Right lobe of liver (tissue), 6 donors: ENCODE measurements around the gene PRKAG3. TPM values are rescaled to one million over a fixed set of nuclear protein-coding genes. Genes with fewer than 3 reads are reported as not detected.

Experiments
- ATAC-seq, 4 donors: fragments of 200-7000 bp; cut with Tn5 transposase; one replicate each; pipeline ENCODE4 v1.9.1; 2020; ENCODE audit warnings: mild to moderate bottlenecking in 4 of 4, moderate library complexity in 4 of 4
- DNase-seq, 3 donors: peaks; one replicate each; pipeline ENCODE4 v3.0.0-alpha.2; 2020
- H3K27ac ChIP-seq, 3 donors: fragments of 200-600 bp; one replicate each; pipeline ENCODE4 v1.8.0; 2022
- H3K27me3 ChIP-seq, 2 donors: fragments of 200-600 bp; one replicate each; pipeline ENCODE4 v1.8.0; 2022
- H3K36me3 ChIP-seq, 4 donors: fragments of 200-600 bp; sonication (generic) in 1 of 4; one replicate each; pipeline versions ENCODE4 v1.5.1 to v1.8.0; 2017 to 2022; ENCODE audit warnings: control low read depth in 1 of 4
- H3K4me1 ChIP-seq, 4 donors: fragments of 200-600 bp; sonication (generic) in 1 of 4; one replicate each; pipeline versions ENCODE4 v1.5.1 to v1.8.0; 2017 to 2022; ENCODE audit warnings: control low read depth in 1 of 4
- H3K4me3 ChIP-seq, 3 donors: fragments of 200-600 bp; one replicate each; pipeline ENCODE4 v1.8.0; 2022
- H3K9me3 ChIP-seq, 4 donors: fragments of 200-600 bp; sonication (generic) in 1 of 4; one replicate each; pipeline versions ENCODE4 v1.5.1 to v1.8.0; 2017 to 2022; ENCODE audit warnings: control low read depth in 1 of 4
- CTCF ChIP-seq, 4 donors: fragments of 200-600 bp in 3 of 4; fragments of 450-650 bp in 1 of 4; IDR thresholded peaks; one replicate each; pipeline versions ENCODE4 v1.5.1 to v1.8.0; 2016 to 2022; ENCODE audit warnings: antibody characterized with exemption in 4 of 4, mild to moderate bottlenecking in 2 of 4
- POLR2A ChIP-seq: fragments of 450-650 bp; IDR thresholded peaks from one replicate; pipeline ENCODE4 v1.6.1; 2017; ENCODE audit warnings: antibody characterized with exemption, mild to moderate bottlenecking
- WGBS: methylation state at CpG from one replicate; pipeline ENCODE4 v1.1.6; 2018; ENCODE audit warnings: low coverage, low lambda C conversion rate; ENCODE audit not compliant: insufficient coverage; ENCODE audit errors: missing lambda C conversion rate; 5-methylcytosine and 5-hydroxymethylcytosine counted together
- intact Hi-C, 2 donors: fragments of 100-400 bp; cut with DNase I; formaldehyde crosslinking; loops; one replicate each; pipeline versions ENCODE4 v1.11.2 to v1.14.1; 2022
- total RNA-seq, 6 experiments: library from RNA; depleted of rRNA in 2 of 6; stranded (reverse); fragments of >200 nt in 2 of 6; fragmentation: NEBNext Ultra II Directional in 3 of 6; extraction: Animal tissue kit (Norgen Biotek cat#: 25700) in 3 of 6; gene quantifications; one replicate each; pipeline versions ENCODE4 v1.1.0 to v1.2.4, GENCODE V29; 2016 to 2023
- donor health status: DM: no; HTN: yes; CAD: no.
- donor health status: DM: no; HTN: no; CAD: no.
- donor health status: DM: no; HTN: no; CAD: no.
- donor health status: DM: no; HTN: yes; CAD: no.
- donor health status: DM: no; HTN: yes; CAD: no.

PRKAG3 gene
- total RNA-seq, 6 experiments from 2014 or later: not detected

DNA sequence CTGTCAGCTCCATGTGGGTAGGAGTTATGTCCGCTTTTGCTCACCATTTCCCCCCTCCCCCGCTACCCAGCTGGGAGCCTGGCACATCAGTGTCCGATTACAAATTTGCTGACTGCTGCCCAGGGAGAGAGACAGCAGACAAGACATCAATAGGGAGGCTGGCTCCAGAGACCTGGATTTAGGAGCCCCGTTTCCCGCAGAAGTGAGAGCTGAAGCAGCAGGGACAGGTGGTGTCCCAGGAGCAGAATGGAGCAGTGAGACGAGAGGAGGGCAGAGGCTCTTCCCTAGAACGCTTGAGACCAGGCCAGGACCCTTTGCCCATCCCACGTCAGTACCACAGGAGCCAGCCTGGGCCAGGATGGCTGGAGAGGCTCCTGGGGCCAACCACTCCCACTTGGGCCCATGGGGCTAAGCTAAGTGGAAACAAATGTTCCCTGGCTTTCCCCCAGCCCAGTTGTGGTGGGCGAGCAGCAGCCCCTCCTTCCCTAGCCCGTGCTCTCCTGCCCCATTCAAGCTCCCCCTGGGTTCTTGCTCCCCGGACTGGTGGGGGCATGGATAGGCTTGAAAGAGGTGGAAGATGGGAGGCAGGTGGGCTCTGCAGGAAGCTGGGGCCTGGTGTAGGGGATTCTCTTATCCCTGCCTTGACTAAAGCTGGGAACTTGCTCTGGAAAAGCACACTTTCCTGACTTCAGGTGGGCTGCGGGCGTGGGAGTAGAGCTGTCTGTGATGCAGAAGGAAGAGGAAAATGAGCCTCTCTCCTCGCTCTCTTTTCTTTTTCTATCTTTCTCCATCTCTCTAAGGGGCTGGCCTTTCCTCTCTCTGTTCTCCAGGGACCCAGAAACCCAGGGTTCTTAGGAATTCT is 23.9 kb upstream of the PRKAG3 start:
- TF ChIP-seq CTCF (IDR thresholded peaks at IDR 0.05) (no peak), POLR2A (no peak)
- intact Hi-C loops: loop anchor here in 1 of 2 donors (10.0 kb wide), 1 partner anchor 131 kb away; no protein-coding TSS in a partner anchor
- H3K27me3 ChIP-seq: peaks cover 4% of the 10 kb centered on the region in 2 donors
- ATAC-seq (no peak), DNase-seq (no peak)
- peaks cover 0 to 8% (median 1%) of the 10 kb centered on the region in 4 donors for H3K4me1 ChIP-seq
- no peaks in the 10 kb centered on the region for H3K36me3 ChIP-seq
- no peak overlapping the region for H3K4me3 ChIP-seq
- no peaks in the 10 kb centered on the region for H3K9me3 ChIP-seq
- H3K27ac ChIP-seq: no peak overlapping the region
- 33% methylated on average over 7 of the region's 14 CpGs for WGBS

- DNase-seq (no peak), ATAC-seq (no peak)
- TF ChIP-seq CTCF (IDR thresholded peaks at IDR 0.05): no peak
- TF ChIP-seq POLR2A: no peak
- H3K4me3 ChIP-seq: no peak overlapping the region
- H3K27me3 ChIP-seq: peaks cover 0 to 4% of the 10 kb centered on the region in 2 donors
- 44% methylated on average over 5 of the region's 5 CpGs for WGBS
- no peaks in the 10 kb centered on the region for H3K36me3 ChIP-seq
- no peak overlapping the region for H3K27ac ChIP-seq
- H3K9me3 ChIP-seq: no peaks in the 10 kb centered on the region
- H3K4me1 ChIP-seq: peaks cover 0 to under 1% (median 0%) of the 10 kb centered on the region in 4 donors
- intact Hi-C loops: loop anchor here in 1 of 2 donors (10.0 kb wide), 1 partner anchor 130 kb away; no protein-coding TSS in a partner anchor
Observed at GRCh38 chr2:218854860-218855259, 23.3 kb upstream of the PRKAG3 start.

GRCh38 chr2:218853766-218854165 is 22.2 kb upstream of the PRKAG3 start:
- ATAC-seq: peak in 1 of 4 donors; percentile 9

More at GRCh38 chr2:218853766-218854165, 22.2 kb upstream of the PRKAG3 start:
- intact Hi-C loops: loop anchor here in 1 of 2 donors (10.0 kb wide), 1 partner anchor 129 kb away; no protein-coding TSS in a partner anchor
- Histone ChIP-seq H3K9me3 (no peaks in the 10 kb centered on the region), H3K27me3 (peaks cover 0 to 4% of the 10 kb centered on the region in 2 donors), H3K4me3 (no peak overlapping the region), H3K27ac (no peak overlapping the region), H3K4me1 (no peaks in the 10 kb centered on the region), H3K36me3 (no peaks in the 10 kb centered on the region)
- no peak for TF ChIP-seq POLR2A
- no peak for TF ChIP-seq CTCF (IDR thresholded peaks at IDR 0.05)
- 55% methylated on average over 4 of the region's 5 CpGs for WGBS
- no peak for DNase-seq
